Raji (cell line): ENCODE data around the gene C20orf204.
A peak's percentile ranks its signal among the peaks of the same experiment; 100 is the strongest.

Experiments used
- POLR2A ChIP-seq: IDR thresholded peaks from 2 replicates; pipeline ENCODE4 v1.6.1; 2011; ENCODE audit warnings: low read depth, low read length, control low read depth; ENCODE audit not compliant: insufficient read depth

The C20orf204 gene

DNA sequence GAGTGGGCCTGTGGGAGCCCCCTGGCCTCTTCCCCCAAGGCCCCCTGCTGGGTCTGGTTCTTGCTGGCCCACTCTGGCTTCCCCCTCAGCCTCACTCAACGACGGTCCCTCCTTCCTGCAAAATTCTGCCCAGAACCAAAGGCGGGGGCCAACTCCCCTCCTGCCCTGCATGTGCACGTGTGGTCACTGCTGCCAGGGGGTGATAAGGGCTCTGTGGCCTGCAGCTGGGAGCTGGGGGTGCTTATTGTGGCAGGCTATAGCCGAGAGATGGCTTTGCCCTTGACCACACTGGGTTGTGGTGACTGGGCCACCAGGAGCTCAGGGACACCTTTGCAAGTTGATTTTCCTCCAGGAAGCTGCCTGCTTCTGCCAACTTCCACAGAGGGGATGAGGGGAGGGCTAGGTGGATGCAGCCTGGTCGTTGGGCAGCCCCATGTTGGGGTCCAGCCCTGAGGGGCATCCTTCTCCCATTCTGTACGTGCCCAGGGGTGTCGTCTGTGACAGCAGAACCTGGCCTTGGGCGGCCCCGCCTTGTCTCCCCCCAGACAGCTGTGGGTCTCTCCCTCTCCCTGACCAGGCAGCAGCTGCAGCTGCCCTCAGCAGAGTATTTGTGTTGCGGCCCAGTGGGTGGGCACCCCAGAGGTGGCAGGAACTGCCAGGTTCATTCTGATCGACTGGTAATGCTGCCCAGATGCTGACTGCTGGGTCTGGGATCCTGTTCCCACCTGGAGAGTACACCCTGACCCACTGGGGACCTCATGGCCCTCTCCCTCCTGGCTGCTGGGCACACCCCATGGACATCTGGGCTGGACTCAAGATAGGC, 32.6 kb downstream of the C20orf204 start:
- TF ChIP-seq POLR2A, result no peak

DNA sequence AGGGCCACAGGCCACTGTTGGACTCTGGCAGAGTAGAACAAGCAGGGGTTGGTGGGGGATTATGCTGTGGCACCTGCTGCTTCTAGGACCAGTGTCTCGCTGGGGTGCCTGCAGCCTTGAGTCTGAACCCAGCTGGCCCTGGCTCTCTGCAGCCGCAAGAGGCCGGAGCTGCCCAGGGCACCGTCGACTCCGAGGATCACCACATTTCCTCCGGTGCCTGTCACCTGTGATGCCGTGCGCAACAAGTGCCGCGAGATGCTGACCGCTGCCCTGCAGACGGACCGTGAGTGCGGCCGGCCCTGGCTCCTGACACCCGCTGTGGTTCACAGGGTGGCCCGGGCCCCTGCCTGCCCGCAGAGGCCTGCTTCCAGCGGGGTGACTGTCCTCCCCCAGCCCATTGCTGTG, 33.2 kb downstream of the C20orf204 start:
- no peak for TF ChIP-seq POLR2A

DNA sequence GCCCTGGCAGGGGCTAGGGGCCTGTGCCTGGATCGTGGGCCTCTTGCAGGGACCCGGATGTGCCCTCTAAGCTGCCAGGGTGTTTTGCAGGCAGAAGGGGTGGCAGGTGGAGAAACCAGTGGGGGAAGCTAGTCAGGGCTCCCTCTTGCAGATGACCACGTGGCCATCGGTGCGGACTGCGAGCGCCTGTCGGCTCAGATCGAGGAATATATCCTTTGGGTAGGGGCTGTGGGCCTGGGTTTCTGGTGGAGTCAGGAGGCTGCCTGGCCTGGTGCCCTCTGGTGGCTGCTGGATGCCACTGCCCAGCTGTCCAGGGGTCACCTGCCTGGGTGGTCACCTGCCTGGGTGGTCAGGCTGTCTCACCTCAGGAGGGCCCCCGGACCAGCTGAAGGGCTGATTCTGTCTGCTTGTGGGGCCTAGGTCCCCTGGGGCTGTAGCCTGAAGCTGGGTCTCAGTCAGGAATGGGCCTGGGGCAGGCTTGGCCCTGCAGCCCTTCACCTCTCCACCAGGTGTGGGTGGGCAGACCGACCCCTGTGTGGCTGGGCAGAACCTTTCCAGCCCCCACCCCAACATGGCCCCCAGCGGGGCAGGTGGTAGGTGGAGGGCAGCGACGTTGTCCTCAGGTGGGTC, 33.7 kb downstream of the C20orf204 start:
- no peak; the same call in 1 of the 2 replicates for TF ChIP-seq POLR2A

DNA sequence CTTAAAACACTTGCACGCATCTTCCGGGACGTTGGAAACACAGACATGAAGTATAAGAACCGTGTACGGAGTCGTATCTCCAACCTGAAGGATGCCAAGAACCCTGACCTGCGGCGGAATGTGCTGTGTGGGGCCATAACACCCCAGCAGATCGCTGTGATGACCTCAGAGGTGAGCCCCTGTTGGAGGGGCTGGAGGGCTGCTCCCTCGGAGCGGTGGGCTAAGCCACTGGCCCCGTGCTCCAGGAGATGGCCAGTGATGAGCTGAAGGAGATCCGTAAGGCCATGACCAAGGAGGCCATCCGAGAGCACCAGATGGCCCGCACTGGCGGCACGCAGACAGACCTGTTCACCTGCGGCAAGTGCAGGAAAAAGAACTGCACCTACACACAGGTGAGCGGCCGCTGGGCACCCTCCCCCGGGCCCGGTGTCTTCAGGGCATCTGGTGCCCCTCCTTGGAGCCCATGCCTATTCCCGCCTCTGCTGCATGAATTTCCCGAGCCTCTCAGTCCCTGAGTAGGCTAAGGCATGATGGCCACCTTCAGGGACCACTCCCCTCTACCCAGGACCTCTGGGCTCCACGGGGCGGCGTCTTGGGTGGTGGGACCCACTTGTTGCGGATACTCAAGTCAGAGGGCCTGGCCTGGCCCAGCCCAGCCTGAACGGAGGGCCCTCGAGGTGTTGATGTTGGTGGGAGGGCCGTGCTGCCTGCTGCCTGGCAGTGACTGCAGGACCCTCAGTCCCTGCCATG, 34.4 kb downstream of the C20orf204 start:
- TF ChIP-seq POLR2A, result no peak; the same call in 1 of the 2 replicates

DNA sequence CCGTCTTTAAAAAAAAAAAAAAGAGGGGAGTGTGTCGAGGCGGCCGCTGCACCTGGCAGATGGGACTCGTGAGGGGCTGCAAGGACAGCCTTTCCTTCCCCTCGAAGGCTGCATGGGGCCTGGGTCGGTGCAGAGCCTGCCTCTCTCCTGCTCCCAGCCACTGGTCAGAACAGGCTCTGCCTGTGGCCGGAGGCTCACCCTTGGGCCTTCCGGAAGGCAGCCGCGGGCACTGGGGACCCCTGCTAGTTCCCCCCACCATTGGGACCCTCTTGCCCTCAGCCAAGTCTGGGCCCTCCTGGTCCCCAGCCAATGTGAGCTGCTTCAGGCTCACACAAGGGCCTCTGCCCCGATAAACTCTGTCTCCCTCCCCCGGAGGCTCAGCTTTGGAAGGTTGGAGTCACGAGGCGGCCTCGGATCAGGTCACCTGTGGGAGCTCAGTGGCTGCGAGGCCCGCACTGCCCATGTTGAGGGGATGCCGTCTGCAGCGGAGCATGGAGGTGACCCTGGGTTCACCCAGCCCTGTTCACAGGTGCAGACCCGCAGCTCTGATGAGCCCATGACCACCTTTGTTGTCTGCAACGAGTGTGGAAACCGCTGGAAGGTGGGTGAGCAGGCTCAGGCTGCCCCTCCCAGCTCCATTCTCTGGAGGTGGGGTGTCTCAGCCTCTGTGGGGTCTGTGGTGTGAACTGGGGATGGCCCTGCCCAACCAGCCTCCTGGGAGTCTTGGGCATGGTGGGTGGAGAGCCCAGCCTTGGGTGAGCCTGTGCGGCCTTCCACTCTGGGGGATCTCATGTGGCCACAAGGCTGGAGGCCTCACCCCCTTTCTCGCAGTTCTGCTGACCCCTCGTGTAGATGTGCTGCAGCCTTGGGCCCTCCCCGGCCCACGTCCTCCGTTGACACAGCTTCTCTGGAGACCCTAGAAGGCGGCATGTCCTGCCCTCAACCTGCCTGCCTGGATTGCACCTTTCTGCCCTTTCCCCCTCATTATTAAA, 35.7 kb downstream of the C20orf204 start:
- TF ChIP-seq POLR2A, result peak; percentile 40

DNA sequence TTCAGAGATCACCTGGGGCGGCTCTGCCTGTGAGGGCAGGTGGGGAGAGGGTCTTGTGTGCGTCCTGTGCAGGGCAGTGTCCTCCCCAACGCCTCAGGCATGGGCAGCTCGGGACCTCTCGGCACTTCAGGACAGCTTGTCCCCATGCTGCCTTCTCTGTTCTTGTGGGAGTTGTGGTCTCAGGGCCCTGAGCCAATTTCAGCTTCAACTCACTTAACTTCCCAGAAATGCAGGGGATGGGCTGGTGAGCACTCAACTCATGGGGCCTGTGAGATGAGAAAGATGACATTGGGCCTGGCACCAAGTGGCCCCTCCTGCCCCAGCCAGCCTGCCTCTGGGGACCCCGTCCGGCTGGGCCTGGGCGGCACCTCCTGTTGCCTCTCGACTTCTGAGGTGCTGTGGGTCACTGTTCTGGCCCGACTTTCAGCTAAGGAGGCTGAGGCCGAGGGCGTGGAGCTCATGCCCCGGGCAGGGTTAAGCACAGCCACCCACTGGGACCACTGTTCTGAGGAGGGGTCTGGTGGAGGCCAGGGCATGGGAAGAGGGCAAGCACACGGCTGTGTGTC, 36.6 kb downstream of the C20orf204 start:
- TF ChIP-seq POLR2A, result no peak

DNA sequence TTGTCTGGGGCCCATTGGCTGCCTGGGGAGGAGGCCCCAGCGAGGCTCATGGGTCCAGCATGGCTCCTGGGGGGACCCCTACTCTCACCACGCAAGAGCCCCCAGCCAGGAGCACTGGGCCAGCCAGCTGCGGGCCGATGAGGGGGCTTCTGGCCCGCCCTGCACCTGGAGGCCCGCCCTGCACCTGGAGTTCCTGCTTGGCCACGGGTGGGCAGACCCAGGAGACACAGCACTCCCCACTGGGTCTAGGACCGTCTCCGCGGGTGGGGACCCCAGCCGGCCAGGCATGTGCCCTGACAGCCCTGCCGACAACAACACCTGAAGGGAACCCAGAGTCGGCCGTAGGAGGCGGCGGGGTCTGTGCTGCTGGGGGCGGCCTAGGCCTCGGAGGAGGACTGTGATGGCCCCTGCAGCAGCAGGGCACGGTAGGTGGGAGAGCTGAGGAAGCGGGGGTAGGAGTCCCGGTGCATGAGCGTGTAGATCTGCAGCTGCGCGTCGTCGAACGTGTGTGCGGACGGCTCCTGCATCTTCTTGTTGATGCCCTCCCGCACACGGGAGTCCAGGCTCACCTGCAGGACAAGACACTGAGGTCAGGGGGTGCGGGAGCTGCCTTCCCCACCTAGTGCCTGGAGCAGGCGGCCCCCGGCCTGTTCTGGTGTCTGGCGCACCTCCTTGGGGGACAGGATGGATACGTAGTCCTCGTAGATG, 37.6 kb downstream of the C20orf204 start:
- TF ChIP-seq POLR2A, result no peak

DNA sequence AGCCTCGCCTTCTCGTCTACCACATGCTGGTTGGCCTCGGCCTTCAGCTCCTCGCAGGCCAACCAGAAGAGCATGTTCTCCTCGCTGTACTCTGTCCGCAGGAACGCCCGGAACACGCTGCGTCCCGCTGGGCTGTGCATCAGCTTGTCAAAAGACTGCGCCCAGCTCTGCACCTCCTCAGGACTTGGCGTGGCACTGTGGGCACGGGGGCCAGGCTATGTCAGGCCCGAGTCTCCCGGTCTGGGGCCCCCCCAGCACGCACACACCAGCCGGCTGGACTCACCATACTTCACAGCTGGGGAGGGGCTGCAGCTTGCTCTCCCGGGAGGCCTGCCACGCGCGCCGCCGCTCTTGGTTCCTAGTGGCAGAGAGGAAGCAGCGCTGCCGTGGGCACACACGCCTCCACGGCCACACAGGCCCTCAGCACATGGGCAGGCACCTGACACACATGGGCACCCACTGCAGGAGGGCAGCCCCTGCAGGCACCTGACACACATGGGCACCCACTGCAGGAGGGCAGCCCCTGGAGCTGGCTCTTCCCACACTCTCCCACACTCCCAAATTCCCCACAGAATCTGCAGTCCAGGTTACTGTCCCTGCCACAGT, 38.3 kb downstream of the C20orf204 start:
- no peak for TF ChIP-seq POLR2A

DNA sequence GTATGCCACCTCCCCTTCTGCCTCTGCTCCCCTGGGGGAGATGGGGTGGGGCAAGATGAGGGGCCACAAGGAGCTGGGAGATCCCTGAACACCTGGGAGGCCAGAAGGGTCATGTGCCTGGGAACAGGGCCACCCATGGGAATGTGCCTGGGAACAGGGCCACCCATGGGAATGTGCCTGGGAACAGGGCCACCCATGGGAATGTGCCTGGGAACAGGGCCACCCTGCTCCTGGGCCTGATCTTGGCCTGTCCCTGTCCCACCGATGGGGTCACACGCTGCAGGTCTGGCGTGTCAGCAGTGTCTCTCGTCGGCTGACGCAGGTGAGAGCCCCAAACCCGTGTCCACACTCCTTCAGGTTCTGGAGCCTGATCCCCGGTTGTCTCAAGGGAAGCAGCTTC, 39.0 kb downstream of the C20orf204 start:
- no peak for TF ChIP-seq POLR2A

DNA sequence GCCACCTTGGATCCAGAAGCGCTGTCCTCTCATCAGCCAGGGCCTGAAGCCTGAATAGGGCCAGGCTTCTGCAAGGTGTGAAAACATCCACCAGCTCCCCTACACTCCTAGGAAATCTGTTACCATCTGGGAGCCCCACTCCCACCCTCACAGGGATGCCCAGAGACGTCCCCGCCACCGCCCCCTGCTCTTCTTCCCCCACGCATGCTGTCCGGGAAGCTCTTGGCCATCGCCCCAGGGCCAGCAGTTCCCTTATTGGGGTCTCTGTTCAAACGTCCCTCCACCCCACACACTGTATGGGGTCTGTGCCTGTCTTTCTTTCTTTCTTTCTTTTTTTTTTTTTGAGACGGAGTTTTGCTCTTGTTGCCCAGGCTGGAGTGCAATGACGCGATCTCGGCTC, 39.6 kb downstream of the C20orf204 start:
- no peak for TF ChIP-seq POLR2A

DNA sequence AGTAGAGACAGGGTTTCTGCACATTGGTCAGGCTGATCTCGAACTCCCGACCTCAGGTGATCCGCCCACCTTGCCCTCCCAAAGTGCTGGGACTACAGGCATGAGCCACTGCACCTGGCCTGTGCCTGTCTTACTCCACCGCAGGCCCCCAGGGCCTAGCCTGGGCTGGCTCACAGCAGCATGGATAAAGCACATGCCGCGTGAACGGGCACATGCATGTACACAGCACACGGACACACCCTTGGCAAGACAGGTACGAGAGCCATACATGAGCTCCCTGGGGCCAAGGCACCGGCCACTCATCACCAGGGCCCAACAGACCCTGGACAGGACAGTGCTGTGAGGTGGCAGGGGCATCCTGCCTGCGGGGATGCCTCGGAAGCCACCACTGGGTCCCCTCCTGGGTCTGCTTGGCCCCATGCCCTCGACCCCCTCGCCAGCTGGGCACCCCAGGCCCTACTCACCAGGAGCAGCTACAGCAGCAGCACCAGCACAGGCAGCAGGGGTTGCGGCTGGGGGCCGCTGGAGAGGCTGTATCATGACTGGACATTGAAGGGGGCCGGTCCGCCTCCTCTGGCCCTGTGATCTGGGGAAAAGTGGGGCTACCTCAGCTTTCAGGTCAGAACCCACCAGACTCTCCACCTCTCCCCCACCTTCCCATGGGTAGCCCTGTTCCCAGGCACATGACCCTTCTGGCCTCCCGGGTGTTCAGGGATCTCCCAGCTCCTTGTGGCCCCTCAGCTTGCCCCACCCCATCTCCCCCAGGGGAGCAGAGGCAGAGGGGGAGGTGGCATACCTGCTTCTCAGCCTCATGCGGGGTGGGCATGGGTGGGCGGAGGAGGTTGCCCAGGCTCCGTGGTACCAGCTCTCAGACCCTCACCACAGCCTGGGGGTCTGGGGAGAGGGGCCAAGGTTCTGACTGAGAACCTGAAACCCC, 40.3 kb downstream of the C20orf204 start:
- TF ChIP-seq POLR2A, result no peak

DNA sequence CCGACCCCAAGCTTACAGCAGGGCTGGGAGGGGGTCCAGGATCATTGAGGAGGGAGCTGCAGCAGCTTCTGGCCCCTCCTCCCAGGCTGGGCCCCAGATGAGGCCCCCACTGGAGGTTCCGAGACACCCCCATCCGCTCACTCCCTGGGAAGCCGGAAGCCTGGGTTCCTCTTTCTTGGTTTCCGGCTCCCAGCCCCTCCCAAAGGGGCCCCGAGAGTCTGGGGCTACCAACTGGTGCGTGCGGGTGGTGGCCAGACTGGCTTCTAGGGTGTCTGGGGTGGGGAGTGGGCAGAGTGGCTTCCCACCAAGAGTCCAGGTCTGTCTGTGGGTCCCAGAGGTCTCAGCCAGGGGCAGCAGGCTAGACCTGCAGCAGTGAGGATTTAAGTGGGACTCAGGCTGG, 41.1 kb downstream of the C20orf204 start:
- TF ChIP-seq POLR2A, result no peak
